Kidney epithelial cell (primary cell): ENCODE measurements around the gene HLCS. TPM values are rescaled to one million over a fixed set of nuclear protein-coding genes. Genes with fewer than 3 reads are reported as not detected.
A peak's percentile ranks its signal among the peaks of the same experiment; 100 is the strongest.
"Not testable (repeated sequence)": the region's sequence is repeated elsewhere in the genome, so short reads cannot be mapped to it uniquely, and the experiment has no call there.

Experiments
- DNase-seq: peaks from one replicate; pipeline ENCODE4 v3.0.0-alpha.2; 2010; ENCODE audit warnings: low read depth
- H3K27me3 ChIP-seq: 2 replicates; pipeline ENCODE4 v1.6.0; 2011; ENCODE audit warnings: low read length; ENCODE audit not compliant: control insufficient read depth, insufficient read depth
- H3K36me3 ChIP-seq: 2 replicates; pipeline ENCODE4 v1.5.1; 2011; ENCODE audit warnings: low read length; ENCODE audit not compliant: control insufficient read depth, insufficient read depth
- H3K4me3 ChIP-seq: 2 replicates; pipeline ENCODE4 v1.5.1; 2011; ENCODE audit warnings: low read depth, mild to moderate bottlenecking, control low read depth, low read length
- total RNA-seq: library from RNA; depleted of rRNA; stranded (reverse); fragments of >200 nt; gene quantifications from 2 replicates; pipeline ENCODE4 v1.2.3, GENCODE V29; 2015
- TF ChIP-seq, protein P1 (sequence below): IDR thresholded peaks from 2 replicates; pipeline ENCODE4 v1.5.1; 2011; ENCODE audit warnings: mild to moderate bottlenecking, moderate library complexity, low read length, control low read depth, inconsistent platforms; ENCODE audit not compliant: insufficient read depth, poor library complexity, severe bottlenecking

The HLCS gene
- total RNA-seq, 1 donor from 2014 or later, result 26.7 TPM

DNA sequence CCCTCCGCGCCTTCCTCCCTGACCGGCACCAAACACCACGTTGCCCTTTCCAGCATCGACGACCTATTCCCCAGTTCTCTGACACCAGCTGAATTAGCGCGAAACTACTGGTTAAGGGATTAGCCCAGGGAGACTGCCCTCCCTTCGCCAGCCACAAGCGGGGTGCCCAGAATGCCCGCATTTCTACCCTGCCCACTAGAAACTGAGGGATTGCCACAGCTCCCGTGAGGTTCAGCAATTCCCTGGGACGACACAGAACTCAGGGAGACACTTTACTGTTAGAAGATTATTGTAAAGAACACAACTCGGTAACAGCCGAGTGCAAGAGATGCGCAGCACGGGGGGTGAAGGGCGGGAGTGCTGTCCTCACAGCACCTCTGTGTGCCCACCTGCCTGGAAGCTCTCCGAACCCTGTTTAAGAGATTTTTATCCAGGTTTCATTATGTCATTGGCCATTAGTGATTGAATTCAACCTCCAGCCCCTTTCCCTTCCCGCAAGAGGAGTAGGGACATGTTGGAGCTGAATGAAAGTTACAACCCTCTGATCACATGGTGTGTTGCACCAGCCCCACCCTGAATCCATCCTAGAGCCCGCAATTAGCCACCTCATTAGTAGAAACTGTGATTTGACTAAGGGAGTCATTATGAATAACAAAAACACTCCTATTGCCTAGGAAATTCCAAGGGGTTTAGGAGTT is 24.2 kb upstream of the HLCS start:
- no peaks in the 10 kb centered on the region for H3K27me3 ChIP-seq
- no peaks in the 10 kb centered on the region for H3K36me3 ChIP-seq
- H3K4me3 ChIP-seq, result peak overlapping the region; percentile 63
- DNase-seq, result no peak
- TF ChIP-seq, protein P1, sequence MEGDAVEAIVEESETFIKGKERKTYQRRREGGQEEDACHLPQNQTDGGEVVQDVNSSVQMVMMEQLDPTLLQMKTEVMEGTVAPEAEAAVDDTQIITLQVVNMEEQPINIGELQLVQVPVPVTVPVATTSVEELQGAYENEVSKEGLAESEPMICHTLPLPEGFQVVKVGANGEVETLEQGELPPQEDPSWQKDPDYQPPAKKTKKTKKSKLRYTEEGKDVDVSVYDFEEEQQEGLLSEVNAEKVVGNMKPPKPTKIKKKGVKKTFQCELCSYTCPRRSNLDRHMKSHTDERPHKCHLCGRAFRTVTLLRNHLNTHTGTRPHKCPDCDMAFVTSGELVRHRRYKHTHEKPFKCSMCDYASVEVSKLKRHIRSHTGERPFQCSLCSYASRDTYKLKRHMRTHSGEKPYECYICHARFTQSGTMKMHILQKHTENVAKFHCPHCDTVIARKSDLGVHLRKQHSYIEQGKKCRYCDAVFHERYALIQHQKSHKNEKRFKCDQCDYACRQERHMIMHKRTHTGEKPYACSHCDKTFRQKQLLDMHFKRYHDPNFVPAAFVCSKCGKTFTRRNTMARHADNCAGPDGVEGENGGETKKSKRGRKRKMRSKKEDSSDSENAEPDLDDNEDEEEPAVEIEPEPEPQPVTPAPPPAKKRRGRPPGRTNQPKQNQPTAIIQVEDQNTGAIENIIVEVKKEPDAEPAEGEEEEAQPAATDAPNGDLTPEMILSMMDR, result no peak

DNA sequence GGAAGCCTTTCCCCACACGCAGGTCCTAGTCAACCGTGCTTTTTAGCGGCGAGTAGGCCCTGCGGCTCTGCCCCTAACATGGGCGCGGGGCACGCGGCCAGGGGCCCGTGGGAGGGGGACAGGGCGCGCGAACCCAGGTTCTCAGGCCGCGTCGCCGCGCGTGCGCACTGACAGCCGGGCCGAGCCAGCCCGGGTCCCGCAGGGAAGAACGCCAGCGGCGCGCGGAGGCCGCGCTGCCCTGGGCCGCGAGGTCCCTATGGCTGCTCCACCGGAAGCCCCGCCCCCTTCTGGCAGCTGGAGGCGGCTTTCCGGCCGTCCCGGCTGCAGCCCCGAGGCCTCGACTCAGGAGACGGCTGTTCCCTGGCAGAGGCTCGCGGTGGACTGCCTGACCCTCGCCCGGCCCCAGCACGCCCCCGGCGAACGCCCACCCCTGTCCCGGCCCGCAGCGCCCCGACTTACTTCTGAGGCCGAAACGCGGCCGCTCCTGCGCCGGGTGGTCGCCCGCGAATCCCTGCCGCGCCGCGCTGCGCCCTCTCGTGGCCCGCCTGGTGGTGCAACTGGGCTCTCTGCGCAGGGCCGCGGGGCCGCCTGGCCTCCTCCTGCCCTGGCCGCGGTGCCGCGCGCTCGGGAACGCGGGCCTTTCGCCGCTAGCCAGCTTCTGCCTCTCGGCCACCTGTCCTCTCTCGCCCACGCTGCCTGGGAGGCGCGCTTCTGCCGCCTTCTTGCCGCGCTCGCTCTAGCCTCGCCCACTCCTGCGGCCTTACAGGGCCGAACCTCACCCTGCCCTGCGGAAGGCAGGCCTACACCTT is 23.4 kb upstream of the HLCS start:
- DNase-seq, result no peak
- Histone ChIP-seq H3K36me3 (no peaks in the 10 kb centered on the region), H3K27me3 (no peaks in the 10 kb centered on the region), H3K4me3 (peak overlapping the region; percentile 63)
- TF ChIP-seq, protein P1, result no peak

DNA sequence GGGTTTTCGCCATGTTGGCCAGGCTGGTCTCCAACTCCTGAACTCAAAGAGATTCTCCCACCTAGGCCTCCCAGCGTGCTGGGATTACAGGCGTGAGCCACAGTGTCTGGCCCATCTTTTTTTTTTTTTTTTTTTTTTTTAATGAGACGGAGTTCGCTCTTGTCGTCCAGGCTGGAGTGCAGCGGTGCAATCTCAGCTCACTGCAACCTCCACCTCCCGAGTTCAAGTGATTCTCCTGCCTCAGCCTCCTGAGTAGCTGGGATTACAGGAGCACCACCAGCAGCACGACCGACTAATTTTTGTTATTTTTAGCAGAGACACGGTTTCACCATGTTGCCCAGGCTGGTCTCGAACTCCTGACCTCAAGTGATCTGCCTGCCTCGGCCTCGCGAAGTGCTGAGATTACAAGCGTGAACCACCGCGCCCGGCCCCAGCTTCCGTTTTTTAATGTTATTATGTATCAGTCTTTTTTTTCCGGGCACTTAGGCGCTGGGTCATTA is 22.8 kb upstream of the HLCS start:
- peak overlapping the region; percentile 63 for H3K4me3 ChIP-seq
- not testable (repeated sequence) for H3K27me3 ChIP-seq, DNase-seq, H3K36me3 ChIP-seq

DNA sequence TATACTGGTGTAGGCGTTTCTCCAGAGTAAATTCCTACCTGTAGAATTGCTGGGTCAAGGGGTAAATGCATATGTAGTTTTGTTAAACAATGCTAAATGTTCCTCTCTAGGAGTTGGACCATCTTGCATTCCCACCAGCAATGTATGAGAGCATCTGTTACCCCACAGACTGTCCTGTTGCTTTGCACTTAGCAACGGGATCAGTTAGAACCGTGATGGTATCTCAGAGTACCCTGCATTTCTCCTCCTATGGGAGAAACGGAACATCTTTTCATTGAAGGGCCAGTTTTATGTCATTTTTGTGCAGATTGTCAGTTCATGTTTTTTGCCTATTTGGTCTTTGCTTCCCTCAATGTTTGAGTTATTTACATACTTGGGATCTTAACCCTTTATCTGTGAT is 22.1 kb upstream of the HLCS start:
- no peak overlapping the region for H3K4me3 ChIP-seq
- no peaks in the 10 kb centered on the region for H3K36me3 ChIP-seq
- H3K27me3 ChIP-seq, result no peaks in the 10 kb centered on the region
- DNase-seq, result no peak
- TF ChIP-seq, protein P1, result no peak

DNA sequence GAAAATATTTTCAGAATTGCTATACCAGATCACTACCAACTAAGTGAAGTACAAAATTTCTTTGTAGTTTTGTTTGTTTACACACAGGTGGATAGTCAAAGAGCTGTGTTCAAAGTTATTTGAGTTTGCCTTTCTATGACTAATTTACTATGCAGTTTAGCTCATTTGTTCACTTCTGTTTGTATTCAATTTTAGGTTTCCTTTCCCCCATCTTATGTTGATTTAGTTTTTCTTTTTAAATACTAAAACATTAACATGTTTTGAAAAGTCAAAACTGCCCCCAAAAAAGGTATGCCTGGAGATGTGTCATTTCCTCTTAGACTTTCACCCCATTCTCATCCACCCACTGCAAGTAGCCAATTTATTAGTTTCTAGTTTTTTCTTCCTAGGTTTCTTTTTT is 21.4 kb upstream of the HLCS start:
- TF ChIP-seq, protein P1, result no peak
- Histone ChIP-seq H3K4me3 (no peak overlapping the region), H3K27me3 (no peaks in the 10 kb centered on the region), H3K36me3 (no peaks in the 10 kb centered on the region)
- no peak for DNase-seq

DNA sequence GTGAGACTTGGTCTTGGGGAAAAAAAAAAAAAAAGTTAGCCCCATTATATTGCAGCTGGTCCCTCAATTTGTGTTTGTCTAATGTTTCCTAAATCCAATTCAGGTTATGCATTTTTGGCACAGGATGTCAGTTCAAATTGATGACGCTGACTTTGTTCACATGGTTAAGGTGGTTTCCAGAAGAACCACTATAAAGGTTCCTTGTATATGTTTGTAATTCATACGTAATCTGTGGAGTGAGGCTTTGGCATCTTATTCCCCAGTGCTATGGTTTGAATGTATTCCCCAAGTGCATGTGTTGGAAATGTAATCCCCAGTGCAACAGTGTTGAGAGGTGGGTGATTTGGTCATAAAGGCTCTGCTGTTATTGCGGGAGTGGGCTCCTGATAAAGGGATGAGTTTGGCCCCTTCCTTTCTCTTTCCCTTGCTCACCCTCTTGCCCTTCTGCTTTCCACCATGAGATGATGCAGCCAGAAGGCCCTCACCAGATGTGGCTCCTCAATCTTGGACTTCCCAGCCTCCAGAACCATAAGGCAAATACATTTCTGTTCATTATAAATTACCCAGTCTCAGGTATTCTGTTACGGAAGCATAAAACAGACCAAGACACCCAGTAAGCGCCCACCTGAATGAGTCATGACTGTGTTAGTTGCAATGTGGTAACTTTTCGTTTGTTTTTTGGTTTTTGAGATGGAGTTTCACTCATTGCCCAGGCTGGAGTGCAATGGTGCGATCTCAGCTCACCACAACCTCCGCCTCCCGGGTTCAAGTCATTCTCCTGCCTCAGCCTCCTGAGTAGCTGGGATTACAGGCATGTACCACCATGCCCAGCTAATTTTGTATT is 19.5 kb upstream of the HLCS start:
- TF ChIP-seq, protein P1, result no peak
- DNase-seq, result no peak

More for the DNA sequence above, 19.5 kb upstream of the HLCS start:
- no peaks in the 10 kb centered on the region for H3K36me3 ChIP-seq
- no peaks in the 10 kb centered on the region for H3K27me3 ChIP-seq
- no peak overlapping the region for H3K4me3 ChIP-seq
